GM18505 (cell line): ENCODE data around the gene GLRX.

ENCODE experiments used
- ATAC-seq: cut with Tn5 transposase; IDR thresholded peaks from one replicate; pipeline ENCODE4 v1.9.1; 2021; ENCODE audit not compliant: unreplicated experiment
- POLR2A ChIP-seq: IDR thresholded peaks from 4 replicates; pipeline ENCODE4 v1.6.1; 2011; ENCODE audit warnings: borderline replicate concordance; ENCODE audit not compliant: insufficient read depth, insufficient read length; ENCODE audit errors: extremely low read depth

The GLRX gene

GRCh38 chr5:95804736-95805539 is 17.6 kb downstream of the GLRX start:
- no peak for TF ChIP-seq POLR2A
- ATAC-seq, result no peak

DNA sequence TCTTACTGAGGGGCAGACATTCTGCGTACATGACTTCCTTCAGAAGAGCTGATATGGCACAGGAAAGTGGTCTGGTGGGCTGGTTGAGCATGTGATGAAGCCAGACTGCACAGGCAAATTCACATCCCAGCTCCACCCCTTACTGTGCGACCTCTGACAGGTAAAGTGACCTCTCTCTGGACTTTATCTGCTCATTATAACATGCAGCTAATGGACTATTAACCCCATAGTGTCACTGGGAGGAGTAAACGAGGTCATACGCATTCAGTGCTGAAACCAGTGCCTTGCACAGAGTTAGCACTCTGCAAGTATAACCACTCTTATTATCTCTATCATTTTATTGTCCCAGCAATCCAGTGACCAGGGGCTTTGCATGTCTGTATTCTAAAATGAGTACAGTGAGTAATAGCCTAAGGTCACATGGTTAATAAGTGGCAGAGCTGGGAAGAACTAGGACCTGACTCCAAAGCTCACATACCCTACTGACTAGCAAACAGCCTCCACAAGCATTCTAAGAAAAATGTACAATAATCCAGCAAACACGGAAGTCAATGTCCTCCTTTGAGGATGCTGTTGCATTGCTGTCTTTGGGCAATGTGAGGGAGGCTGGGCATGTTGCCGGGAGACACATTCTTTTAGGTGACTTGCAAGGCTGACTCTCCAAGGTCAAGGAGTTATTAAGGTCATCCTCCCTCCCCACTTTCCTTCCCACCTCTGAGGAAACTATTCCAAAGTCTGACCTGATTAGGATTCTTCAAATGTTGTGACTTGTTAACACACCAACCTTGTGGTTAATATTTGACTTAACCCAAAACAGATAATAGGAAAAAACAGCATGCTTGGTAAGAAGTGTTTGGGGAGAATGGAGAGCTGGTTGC is 19.0 kb downstream of the GLRX start:
- no peak for TF ChIP-seq POLR2A

DNA sequence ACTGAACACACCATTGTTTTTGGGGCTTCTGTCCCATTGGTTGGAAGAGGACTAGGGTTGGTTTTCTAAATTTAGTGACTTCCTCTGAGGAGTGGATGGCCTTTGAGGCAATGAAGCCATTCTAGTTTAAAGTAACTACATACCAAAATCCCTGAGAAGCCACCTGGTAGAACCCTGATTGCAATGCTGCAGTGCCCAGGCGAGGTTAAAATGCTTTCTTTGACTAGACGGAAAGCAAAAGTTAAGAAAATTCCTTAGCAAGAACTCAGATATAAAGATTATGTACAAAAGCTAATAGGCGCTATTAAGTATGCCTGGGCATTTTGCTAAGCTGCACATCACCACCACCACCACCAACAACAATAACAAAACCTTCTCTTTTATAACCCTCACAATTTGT is 20.6 kb downstream of the GLRX start:
- TF ChIP-seq POLR2A, result no peak
- ATAC-seq, result no peak

More for the DNA sequence above, 19.0 kb downstream of the GLRX start:
- ATAC-seq, result no peak

- TF ChIP-seq POLR2A, result no peak
- ATAC-seq, result no peak
These were observed 21.0 kb downstream of the GLRX start for GRCh38 chr5:95801532-95801931.

GRCh38 chr5:95800553-95800952 is 22.0 kb downstream of the GLRX start:
- ATAC-seq, result no peak
- no peak for TF ChIP-seq POLR2A

- ATAC-seq, result no peak
These were observed 23.2 kb downstream of the GLRX start for GRCh38 chr5:95799191-95799835.

DNA sequence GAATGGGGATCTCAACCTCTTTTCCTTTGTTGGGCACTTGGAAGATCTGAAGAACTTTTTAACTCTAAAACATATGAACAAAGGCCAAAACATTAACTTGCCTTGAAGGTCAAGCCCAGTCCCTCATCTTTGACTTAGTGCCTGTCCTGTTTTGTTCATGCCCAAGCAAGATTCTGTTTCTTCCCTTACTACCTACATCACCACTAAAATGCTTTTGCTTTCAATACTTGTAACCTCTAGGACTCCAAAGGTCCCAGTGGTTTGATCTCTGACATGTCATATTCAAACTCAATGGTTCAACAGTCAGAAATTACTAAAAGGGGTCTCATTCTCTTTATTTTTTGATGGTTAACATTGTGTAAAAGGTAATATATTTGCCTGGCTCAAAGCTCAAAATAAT is 24.0 kb downstream of the GLRX start:
- ATAC-seq, result no peak
- no peak for TF ChIP-seq POLR2A

More at GRCh38 chr5:95799191-95799835, 23.2 kb downstream of the GLRX start:
- no peak for TF ChIP-seq POLR2A

- no peak for ATAC-seq
- TF ChIP-seq POLR2A, result no peak
These were observed 24.5 kb downstream of the GLRX start for GRCh38 chr5:95798048-95798447.

DNA sequence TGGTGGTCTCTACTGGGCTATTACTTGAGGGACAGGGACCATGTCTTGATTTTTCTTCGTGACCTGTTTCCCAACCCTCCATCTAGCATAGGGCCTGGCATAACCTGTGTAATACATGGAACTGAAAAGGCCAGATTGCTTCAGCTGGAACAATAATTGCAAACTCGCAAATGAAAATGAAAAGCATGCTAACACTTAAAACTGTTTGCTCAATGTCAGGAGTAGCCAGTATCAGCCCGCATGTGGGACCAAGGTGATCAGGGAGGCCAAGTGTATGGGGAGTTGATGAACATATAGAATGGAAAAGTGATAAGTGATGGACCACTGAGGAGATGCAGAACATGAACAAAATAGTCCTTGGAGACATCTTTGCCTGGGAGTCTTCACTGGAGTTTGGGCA is 25.2 kb downstream of the GLRX start:
- no peak for ATAC-seq
- no peak for TF ChIP-seq POLR2A

- TF ChIP-seq POLR2A, result no peak
These were observed 28.4 kb downstream of the GLRX start for GRCh38 chr5:95794070-95794516.

DNA sequence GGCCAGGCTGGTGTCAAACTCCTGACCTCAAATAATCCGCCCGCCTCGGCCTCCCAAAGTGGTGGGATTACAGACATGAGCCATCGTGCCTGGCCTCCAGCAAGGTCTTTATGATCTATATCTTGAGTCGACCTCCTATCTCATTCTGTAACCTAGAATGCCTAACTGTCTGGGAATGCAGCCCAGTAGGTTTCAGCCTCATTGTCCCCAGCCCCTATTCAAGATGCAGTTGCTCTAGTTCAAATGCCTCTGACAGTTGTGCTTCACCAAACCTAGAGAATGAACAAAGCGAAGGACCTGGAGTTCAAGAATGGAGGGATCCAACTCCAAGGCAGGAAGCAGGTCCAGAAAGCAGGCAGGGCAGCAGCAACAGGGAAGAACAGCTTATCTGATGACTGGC is 30.8 kb downstream of the GLRX start:
- no peak for ATAC-seq
- no peak for TF ChIP-seq POLR2A

More at GRCh38 chr5:95794070-95794516, 28.4 kb downstream of the GLRX start:
- no peak for ATAC-seq

GRCh38 chr5:95788493-95788892 is 34.0 kb downstream of the GLRX start:
- no peak for ATAC-seq
- TF ChIP-seq POLR2A, result no peak

DNA sequence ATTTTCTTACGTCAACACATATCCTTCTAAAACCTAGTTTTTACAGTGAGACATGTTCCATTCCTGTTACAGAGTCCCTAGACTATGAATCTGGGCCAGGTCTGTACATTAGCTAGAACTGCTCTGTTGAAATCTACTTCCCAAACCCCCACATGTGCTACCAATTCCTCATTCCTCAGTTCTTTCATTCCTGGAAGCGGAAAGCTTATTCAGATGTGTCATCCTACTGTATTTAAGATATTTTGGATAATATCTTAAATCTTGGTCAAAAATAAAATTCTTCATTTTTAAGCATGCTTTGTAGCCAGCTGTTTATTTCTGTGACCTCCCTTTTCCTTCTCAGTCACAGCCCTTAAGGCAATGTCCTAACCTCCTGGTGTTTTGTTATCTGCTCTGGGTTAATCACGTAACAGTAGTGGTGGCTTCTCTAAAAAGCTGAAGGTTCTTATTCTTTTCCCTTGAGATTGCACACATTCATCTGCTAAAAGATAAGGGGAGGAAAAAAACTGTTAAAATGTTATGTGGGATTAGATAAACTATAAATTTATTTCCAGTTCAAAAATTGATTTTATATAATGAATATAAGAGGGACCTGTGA is 35.6 kb downstream of the GLRX start:
- no peak for ATAC-seq
- no peak for TF ChIP-seq POLR2A

GRCh38 chr5:95784514-95785302 is 37.8 kb downstream of the GLRX start:
- no peak for ATAC-seq
- no peak for TF ChIP-seq POLR2A
